ENCODE data around the gene OXSM. TPM values are rescaled to one million over a fixed set of nuclear protein-coding genes. Genes with fewer than 3 reads are reported as not detected.

Gene OXSM
- total and polyA plus RNA-seq, 2 experiments from 2014 or later = 1.3 to 2.2 TPM

DNA sequence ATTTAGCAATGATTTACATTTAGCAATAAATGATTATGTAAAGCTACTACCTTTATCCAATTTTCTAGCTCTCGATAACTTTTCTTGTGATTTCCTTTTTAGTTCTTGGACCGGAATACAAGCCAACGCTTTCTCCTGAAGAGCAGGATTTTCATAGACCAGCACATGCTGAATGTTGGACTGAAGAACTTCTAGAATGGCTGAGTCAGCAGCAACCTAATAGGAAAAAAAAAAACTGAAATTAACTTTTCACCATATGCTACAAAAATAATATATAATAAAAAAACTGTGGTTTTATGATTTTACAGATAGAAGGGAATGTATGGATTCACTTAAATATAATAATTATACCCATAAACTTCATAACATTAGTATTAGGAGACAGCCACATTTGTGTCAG is 38.8 kb upstream of the OXSM start (continued):
- TF ChIP-seq, protein P1, sequence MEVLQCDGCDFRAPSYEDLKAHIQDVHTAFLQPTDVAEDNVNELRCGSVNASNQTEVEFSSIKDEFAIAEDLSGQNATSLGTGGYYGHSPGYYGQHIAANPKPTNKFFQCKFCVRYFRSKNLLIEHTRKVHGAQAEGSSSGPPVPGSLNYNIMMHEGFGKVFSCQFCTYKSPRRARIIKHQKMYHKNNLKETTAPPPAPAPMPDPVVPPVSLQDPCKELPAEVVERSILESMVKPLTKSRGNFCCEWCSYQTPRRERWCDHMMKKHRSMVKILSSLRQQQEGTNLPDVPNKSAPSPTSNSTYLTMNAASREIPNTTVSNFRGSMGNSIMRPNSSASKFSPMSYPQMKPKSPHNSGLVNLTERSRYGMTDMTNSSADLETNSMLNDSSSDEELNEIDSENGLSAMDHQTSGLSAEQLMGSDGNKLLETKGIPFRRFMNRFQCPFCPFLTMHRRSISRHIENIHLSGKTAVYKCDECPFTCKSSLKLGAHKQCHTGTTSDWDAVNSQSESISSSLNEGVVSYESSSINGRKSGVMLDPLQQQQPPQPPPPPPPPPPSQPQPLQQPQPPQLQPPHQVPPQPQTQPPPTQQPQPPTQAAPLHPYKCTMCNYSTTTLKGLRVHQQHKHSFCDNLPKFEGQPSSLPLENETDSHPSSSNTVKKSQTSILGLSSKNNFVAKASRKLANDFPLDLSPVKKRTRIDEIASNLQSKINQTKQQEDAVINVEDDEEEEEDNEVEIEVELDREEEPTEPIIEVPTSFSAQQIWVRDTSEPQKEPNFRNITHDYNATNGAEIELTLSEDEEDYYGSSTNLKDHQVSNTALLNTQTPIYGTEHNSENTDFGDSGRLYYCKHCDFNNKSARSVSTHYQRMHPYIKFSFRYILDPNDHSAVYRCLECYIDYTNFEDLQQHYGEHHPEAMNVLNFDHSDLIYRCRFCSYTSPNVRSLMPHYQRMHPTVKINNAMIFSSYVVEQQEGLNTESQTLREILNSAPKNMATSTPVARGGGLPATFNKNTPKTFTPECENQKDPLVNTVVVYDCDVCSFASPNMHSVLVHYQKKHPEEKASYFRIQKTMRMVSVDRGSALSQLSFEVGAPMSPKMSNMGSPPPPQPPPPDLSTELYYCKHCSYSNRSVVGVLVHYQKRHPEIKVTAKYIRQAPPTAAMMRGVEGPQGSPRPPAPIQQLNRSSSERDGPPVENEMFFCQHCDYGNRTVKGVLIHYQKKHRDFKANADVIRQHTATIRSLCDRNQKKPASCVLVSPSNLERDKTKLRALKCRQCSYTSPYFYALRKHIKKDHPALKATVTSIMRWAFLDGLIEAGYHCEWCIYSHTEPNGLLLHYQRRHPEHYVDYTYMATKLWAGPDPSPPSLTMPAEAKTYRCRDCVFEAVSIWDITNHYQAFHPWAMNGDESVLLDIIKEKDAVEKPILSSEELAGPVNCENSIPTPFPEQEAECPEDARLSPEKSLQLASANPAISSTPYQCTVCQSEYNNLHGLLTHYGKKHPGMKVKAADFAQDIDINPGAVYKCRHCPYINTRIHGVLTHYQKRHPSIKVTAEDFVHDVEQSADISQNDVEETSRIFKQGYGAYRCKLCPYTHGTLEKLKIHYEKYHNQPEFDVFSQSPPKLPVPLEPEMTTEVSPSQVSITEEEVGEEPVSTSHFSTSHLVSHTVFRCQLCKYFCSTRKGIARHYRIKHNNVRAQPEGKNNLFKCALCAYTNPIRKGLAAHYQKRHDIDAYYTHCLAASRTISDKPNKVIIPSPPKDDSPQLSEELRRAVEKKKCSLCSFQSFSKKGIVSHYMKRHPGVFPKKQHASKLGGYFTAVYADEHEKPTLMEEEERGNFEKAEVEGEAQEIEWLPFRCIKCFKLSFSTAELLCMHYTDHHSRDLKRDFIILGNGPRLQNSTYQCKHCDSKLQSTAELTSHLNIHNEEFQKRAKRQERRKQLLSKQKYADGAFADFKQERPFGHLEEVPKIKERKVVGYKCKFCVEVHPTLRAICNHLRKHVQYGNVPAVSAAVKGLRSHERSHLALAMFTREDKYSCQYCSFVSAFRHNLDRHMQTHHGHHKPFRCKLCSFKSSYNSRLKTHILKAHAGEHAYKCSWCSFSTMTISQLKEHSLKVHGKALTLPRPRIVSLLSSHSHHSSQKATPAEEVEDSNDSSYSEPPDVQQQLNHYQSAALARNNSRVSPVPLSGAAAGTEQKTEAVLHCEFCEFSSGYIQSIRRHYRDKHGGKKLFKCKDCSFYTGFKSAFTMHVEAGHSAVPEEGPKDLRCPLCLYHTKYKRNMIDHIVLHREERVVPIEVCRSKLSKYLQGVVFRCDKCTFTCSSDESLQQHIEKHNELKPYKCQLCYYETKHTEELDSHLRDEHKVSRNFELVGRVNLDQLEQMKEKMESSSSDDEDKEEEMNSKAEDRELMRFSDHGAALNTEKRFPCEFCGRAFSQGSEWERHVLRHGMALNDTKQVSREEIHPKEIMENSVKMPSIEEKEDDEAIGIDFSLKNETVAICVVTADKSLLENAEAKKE (CRISPR knock-in tag; IDR thresholded peaks at IDR 0.05) = no peak
- TF ChIP-seq EZH2 (IDR thresholded peaks at IDR 0.05; ENCODE audit: low read depth, unreplicated experiment) = no peak
- TF ChIP-seq ZNF114 (CRISPR knock-in tag; IDR thresholded peaks at IDR 0.05) = no peak
- TF ChIP-seq EZH2phosphoT487 (IDR thresholded peaks at IDR 0.05; ENCODE audit: unreplicated experiment) = no peak
- TF ChIP-seq, protein P2, sequence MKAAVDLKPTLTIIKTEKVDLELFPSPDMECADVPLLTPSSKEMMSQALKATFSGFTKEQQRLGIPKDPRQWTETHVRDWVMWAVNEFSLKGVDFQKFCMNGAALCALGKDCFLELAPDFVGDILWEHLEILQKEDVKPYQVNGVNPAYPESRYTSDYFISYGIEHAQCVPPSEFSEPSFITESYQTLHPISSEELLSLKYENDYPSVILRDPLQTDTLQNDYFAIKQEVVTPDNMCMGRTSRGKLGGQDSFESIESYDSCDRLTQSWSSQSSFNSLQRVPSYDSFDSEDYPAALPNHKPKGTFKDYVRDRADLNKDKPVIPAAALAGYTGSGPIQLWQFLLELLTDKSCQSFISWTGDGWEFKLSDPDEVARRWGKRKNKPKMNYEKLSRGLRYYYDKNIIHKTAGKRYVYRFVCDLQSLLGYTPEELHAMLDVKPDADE (IDR thresholded peaks at IDR 0.05) = no peak

DNA sequence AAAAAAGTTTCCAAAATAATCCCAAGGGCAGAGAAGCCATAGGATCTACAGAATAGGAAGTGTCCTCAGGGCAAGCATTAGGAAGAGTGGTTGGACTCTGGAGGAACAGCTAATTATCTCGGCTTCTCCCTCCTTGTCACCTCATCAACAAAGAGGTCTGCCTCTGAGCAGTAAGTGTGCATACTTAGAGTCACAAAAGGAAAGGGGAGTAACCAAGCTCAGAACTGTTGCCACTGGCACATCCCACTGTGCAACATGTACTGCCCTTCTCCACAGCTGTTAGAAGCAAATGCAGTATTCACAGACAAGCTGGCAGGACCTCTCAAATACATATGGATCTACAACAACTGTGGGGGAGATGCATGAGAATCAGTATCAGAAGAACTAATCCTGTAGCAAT is 38.2 kb upstream of the OXSM start:
- Mint-ChIP-seq H3K4me3 (no peak overlapping the region), H3K27ac (peak overlapping the region; percentile 59; the same call in 1 of the 2 replicates), H3K27me3 (ENCODE audit: insufficient read depth, low read depth, poor library complexity) (peaks cover 2% of the 10 kb centered on the region), H3K9me3 (no peaks in the 10 kb centered on the region), H3K36me3 (ENCODE audit: low read depth) (peaks cover 26% of the 10 kb centered on the region), H3K4me1 (peaks cover 18% of the 10 kb centered on the region)
- Histone ChIP-seq H3K79me2 (replicated peaks; ENCODE audit: insufficient read depth) (no peaks in the 10 kb centered on the region), H3F3A (replicated peaks; ENCODE audit: low read depth) (no peaks in the 10 kb centered on the region), H2AFZ (no peak overlapping the region), H4K20me1 (replicated peaks; ENCODE audit: insufficient read depth) (no peaks in the 10 kb centered on the region), H3K27me3 (ENCODE audit: insufficient read depth) (no peaks in the 10 kb centered on the region), H3K9me2 (ENCODE audit: insufficient read depth) (no peaks in the 10 kb centered on the region), H3K27ac (ENCODE audit: low read depth) (no peak overlapping the region), H3K4me2 (no peak overlapping the region), H3K4me3 (no peak overlapping the region), H3K36me3 (ENCODE audit: insufficient read depth) (peaks cover 5% of the 10 kb centered on the region; the same call in 1 of the 2 replicates), H3K4me1 (ENCODE audit: insufficient read depth) (peaks cover 13% of the 10 kb centered on the region)
- ATAC-seq (no peak), DNase-seq (ENCODE audit: low spot score) (no peak)
- TF ChIP-seq, protein P1 (CRISPR knock-in tag; IDR thresholded peaks at IDR 0.05) = no peak
- TF ChIP-seq ZNF331 (CRISPR knock-in tag; IDR thresholded peaks at IDR 0.05; ENCODE audit: low read depth) = no peak
- TF ChIP-seq NANOG (IDR thresholded peaks at IDR 0.05; ENCODE audit: borderline replicate concordance) = no peak
- no peak for TF ChIP-seq STAT1 (IDR thresholded peaks at IDR 0.05; ENCODE audit: unreplicated experiment)
